HEK293 (cell line): Measurements from ENCODE around the gene CPTP.

Source experiments
- CTCF ChIP-seq: fragments of 450-650 bp; formaldehyde crosslinking; IDR thresholded peaks from 2 replicates; pipeline ENCODE4 v1.5.1; 2016; ENCODE audit warnings: missing biosample characterization, missing genetic modification characterization
- KLF16 ChIP-seq: fragments of 450-650 bp; formaldehyde crosslinking; IDR thresholded peaks from 2 replicates; pipeline ENCODE4 v1.5.1; 2017; ENCODE audit warnings: missing biosample characterization, missing genetic modification characterization
- PATZ1 ChIP-seq: fragments of 450-650 bp; formaldehyde crosslinking; IDR thresholded peaks from 2 replicates; pipeline ENCODE4 v1.5.1; 2016; ENCODE audit warnings: missing biosample characterization, missing genetic modification characterization
- RBAK ChIP-seq: fragments of 450-650 bp; formaldehyde crosslinking; IDR thresholded peaks from 2 replicates; pipeline ENCODE4 v1.5.1; 2016; ENCODE audit warnings: missing biosample characterization, missing genetic modification characterization
- ZFHX2 ChIP-seq: fragments of 450-650 bp; formaldehyde crosslinking; conservative IDR thresholded peaks from 2 replicates; pipeline ENCODE4 v1.5.1; 2016; ENCODE audit warnings: missing biosample characterization, missing genetic modification characterization
- ZNF175 ChIP-seq: fragments of 450-650 bp; formaldehyde crosslinking; IDR thresholded peaks from 2 replicates; pipeline ENCODE4 v1.5.1; 2016; ENCODE audit warnings: missing biosample characterization, missing genetic modification characterization
- ZNF292 ChIP-seq: fragments of 450-650 bp; formaldehyde crosslinking; IDR thresholded peaks from 2 replicates; pipeline ENCODE4 v1.5.1; 2016; ENCODE audit warnings: low read depth, missing biosample characterization, missing genetic modification characterization, borderline replicate concordance
- ZNF324 ChIP-seq: fragments of 450-650 bp; formaldehyde crosslinking; IDR thresholded peaks from 2 replicates; pipeline ENCODE4 v1.5.1; 2016; ENCODE audit warnings: missing biosample characterization, missing genetic modification characterization
- ZNF362 ChIP-seq: fragments of 450-650 bp; formaldehyde crosslinking; IDR thresholded peaks from 2 replicates; pipeline ENCODE4 v1.5.1; 2016; ENCODE audit warnings: missing biosample characterization, missing genetic modification characterization
- ZNF426 ChIP-seq: fragments of 450-650 bp; formaldehyde crosslinking; IDR thresholded peaks from 2 replicates; pipeline ENCODE4 v1.5.1; 2017; ENCODE audit warnings: missing biosample characterization, missing genetic modification characterization, mild to moderate bottlenecking, inconsistent platforms, moderate library complexity

- TF ChIP-seq PATZ1 (tag by site-specific recombination): no peak
- no peak for TF ChIP-seq CTCF (tag by site-specific recombination)
- TF ChIP-seq KLF16 (tag by site-specific recombination): no peak
- no peak for TF ChIP-seq ZFHX2
- TF ChIP-seq ZNF324 (tag by site-specific recombination): no peak
- no peak for TF ChIP-seq ZNF426 (tag by site-specific recombination)
- TF ChIP-seq RBAK (tag by site-specific recombination): no peak
- no peak for TF ChIP-seq ZNF292 (tag by site-specific recombination)
- no peak for TF ChIP-seq ZNF175 (tag by site-specific recombination)
- TF ChIP-seq ZNF362 (tag by site-specific recombination): no peak
Measured at GRCh38 chr1:1306661-1307260, 17.8 kb upstream of the CPTP start.
